ENCODE results near the gene ACTMAP. TPM values are rescaled to one million over a fixed set of nuclear protein-coding genes. Genes with fewer than 3 reads are reported as not detected.
"Not testable (repeated sequence)": the region's sequence is repeated elsewhere in the genome, so short reads cannot be mapped to it uniquely, and the experiment has no call there.

ACTMAP gene
- polyA plus RNA-seq, 1 of the 3 experiments (the other 2 are of a cell fraction): 6.4 TPM

GRCh38 chr19:40775632-40776022 lies 25.4 kb upstream of the ACTMAP start:
- Histone ChIP-seq H3K9me3 (no peaks in the 10 kb centered on the region), H3K79me2 (ENCODE audit: insufficient read depth) (peaks cover 15% of the 10 kb centered on the region; the same call in 1 of the 2 replicates), H3K27ac (ENCODE audit: low read depth in 2 of 2, low read length in 1 of 2) (no peak overlapping the region), H3F3A (replicated peaks; ENCODE audit: insufficient read depth) (peaks cover 13% of the 10 kb centered on the region), H3K9ac (no peak overlapping the region), H4K20me1 (ENCODE audit: insufficient read depth) (no peaks in the 10 kb centered on the region), H3K9me2 (no peaks in the 10 kb centered on the region), H3K36me3 (replicated peaks in 1 of 2; ENCODE audit: control insufficient read depth in 1 of 2, insufficient read depth in 2 of 2, low read length in 1 of 2) (no peaks in the 10 kb centered on the region), H2AFZ (ENCODE audit: low read depth) (no peak overlapping the region), H3K27me3 (ENCODE audit: insufficient read depth) (no peaks in the 10 kb centered on the region), H3K4me2 (no peak overlapping the region), H3K4me1 (ENCODE audit: control insufficient read depth in 1 of 2, insufficient read depth in 2 of 2, low read depth in 1 of 2, low read length in 1 of 2) (peaks cover 6 to 9% of the 10 kb centered on the region in 2 experiments; a peak in 2 of 4 replicates), H3K4me3 (ENCODE audit: low read depth in 2 of 2, low read length in 1 of 2) (no peak overlapping the region)
- 93% methylated on average over 10 of the region's 10 CpGs for WGBS (ENCODE audit: low lambda C conversion rate)
- ChIA-PET CTCF (interaction anchor here (1.0 to 1.6 kb wide), 2 partner anchors 31 to 44 kb away, joined by 3 to 5 read pairs; no protein-coding TSS in a partner anchor), POLR2A (no interaction called here)
- DNase-seq: no peak
- TF ChIP-seq, protein P1, sequence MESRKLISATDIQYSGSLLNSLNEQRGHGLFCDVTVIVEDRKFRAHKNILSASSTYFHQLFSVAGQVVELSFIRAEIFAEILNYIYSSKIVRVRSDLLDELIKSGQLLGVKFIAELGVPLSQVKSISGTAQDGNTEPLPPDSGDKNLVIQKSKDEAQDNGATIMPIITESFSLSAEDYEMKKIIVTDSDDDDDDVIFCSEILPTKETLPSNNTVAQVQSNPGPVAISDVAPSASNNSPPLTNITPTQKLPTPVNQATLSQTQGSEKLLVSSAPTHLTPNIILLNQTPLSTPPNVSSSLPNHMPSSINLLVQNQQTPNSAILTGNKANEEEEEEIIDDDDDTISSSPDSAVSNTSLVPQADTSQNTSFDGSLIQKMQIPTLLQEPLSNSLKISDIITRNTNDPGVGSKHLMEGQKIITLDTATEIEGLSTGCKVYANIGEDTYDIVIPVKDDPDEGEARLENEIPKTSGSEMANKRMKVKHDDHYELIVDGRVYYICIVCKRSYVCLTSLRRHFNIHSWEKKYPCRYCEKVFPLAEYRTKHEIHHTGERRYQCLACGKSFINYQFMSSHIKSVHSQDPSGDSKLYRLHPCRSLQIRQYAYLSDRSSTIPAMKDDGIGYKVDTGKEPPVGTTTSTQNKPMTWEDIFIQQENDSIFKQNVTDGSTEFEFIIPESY (IDR thresholded peaks at IDR 0.05; ENCODE audit: borderline replicate concordance, low read depth): no peak
- no peak for TF ChIP-seq EZH2phosphoT487 (IDR thresholded peaks at IDR 0.05; ENCODE audit: borderline replicate concordance, low read depth)

DNA sequence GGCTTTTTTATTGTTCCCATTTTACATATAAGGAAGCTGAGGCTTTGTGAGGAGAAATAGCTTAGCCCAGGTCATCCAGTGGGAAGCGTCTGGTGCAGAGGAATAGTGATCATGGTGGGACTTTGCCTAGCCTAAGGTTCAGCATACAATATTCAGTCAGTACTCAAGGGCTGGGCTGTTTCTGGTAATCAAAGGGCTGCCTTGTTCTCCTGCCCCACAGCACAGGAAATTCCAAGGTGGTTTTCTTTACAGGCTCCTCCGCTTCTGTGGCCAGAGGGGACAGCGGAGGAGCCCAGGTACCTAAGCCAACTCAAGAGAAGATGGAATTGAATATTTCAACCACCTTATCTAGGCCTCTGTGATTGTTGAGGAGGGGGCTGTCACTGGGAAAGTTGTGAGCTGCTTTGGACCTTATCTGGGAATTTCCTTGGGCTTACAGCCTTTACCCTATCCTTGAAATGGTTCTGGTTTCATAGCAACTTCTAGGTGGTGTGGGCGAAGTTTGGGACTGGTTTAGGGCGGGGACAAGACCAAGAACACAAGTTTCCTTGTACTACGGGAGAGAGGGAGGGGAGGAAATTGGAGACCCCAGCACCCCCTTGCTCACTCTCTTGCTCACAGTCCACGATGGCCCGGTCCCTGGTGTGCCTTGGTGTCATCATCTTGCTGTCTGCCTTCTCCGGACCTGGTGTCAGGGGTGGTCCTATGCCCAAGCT lies 24.8 kb upstream of the ACTMAP start, which contains the start of gene MIA:
Gene MIA, plus strand, starts transcription at position 606 of the 716 bp plus-strand sequence. Its CDS starts 22 bp downstream, at position 628.
- no peaks in the 10 kb centered on the region for H3K9me3 ChIP-seq
- H3K9me2 ChIP-seq: no peaks in the 10 kb centered on the region
- H3K27ac ChIP-seq (ENCODE audit: low read depth in 2 of 2, low read length in 1 of 2): no peak within 1 kb of the TSS
- H3K4me3 ChIP-seq (ENCODE audit: low read depth in 2 of 2, low read length in 1 of 2): no peak within 1 kb of the TSS
- no peak within 1 kb of the TSS for H3K4me2 ChIP-seq
- peaks cover 10% of the 10 kb centered on the region; the same call in 1 of the 2 replicates for H3K79me2 ChIP-seq (ENCODE audit: insufficient read depth)
- H3K4me1 ChIP-seq (ENCODE audit: control insufficient read depth in 1 of 2, insufficient read depth in 2 of 2, low read depth in 1 of 2, low read length in 1 of 2): peaks cover 6 to 9% of the 10 kb centered on the region in 2 experiments; a peak in 2 of 4 replicates
- H3K36me3 ChIP-seq (replicated peaks in 1 of 2; ENCODE audit: control insufficient read depth in 1 of 2, insufficient read depth in 2 of 2, low read length in 1 of 2): no peaks in the 10 kb centered on the region
- H3F3A ChIP-seq (replicated peaks; ENCODE audit: insufficient read depth): peaks cover 13% of the 10 kb centered on the region
- H2AFZ ChIP-seq (ENCODE audit: low read depth): no peak within 1 kb of the TSS
- no peak for DNase-seq
- no peak within 1 kb of the TSS for H3K9ac ChIP-seq
- TF ChIP-seq MXI1 (IDR thresholded peaks at IDR 0.05; ENCODE audit: low read depth, low read length) (no peak), CHD2 (IDR thresholded peaks at IDR 0.05; ENCODE audit: low read length, partially characterized antibody) (no peak), JUND (IDR thresholded peaks at IDR 0.05) (no peak), GATA2 (CRISPR knock-in tag; IDR thresholded peaks at IDR 0.05) (no peak), USF1 (IDR thresholded peaks at IDR 0.05; ENCODE audit: borderline replicate concordance, low read depth) (no peak), ELF1 (IDR thresholded peaks at IDR 0.05) (no peak), TEAD4 (IDR thresholded peaks at IDR 0.05; ENCODE audit: borderline replicate concordance, insufficient read depth) (no peak)
- CTCF ChIA-PET: interaction anchor here (1.0 to 1.6 kb wide), 2 partner anchors 32 to 44 kb away, joined by 3 to 5 read pairs; no protein-coding TSS in a partner anchor
- no peaks in the 10 kb centered on the region for H3K27me3 ChIP-seq (ENCODE audit: insufficient read depth)
- POLR2A ChIA-PET: no interaction called here
- 88% methylated on average over 9 of the region's 9 CpGs for WGBS (ENCODE audit: low lambda C conversion rate)
- no peaks in the 10 kb centered on the region for H4K20me1 ChIP-seq (ENCODE audit: insufficient read depth)

DNA sequence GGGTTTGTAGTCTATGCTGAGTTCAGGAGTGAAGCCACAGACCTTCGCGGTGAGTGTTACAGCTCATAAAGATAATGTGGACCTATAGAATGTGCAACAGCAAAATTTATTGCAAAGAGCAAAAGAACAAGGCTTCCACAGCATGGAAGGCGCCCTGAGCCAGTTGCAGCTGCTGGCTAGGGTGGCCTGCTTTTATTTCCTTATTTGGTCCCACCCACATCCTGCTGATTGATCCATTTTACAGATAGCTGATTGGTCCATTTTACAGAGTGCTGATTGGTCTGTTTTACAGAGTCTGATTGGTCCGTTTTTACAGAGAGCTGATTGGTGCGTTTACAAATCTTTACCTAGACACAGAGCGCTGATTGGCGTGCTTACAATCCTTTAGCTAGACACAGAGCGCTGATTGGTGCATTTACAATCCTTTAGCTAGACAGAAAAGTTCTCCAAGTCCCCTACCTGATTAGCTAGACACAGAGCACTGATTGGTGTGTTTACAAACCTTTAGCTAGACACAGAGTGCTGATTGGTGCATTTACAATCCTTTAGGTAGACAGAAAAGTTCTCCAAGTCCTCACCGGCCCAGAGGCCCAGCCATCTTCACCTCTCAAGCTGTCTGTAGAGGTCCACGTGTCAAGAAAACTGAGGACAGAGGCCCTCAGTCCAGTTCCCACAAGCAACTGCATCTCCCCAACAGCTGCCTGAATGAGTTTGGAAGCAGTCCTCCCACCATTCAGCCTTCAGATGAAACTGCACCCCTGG lies 21.0 kb upstream of the ACTMAP start:
- H3K27ac ChIP-seq (ENCODE audit: low read depth in 2 of 2, low read length in 1 of 2); H3K79me2 ChIP-seq (ENCODE audit: insufficient read depth); H3K9ac ChIP-seq; H3K9me3 ChIP-seq; H2AFZ ChIP-seq (ENCODE audit: low read depth); H3K4me2 ChIP-seq; H3K9me2 ChIP-seq; POLR2A ChIA-PET; H3F3A ChIP-seq (replicated peaks; ENCODE audit: insufficient read depth); DNase-seq; H3K27me3 ChIP-seq (ENCODE audit: insufficient read depth); H3K4me3 ChIP-seq (ENCODE audit: low read depth in 2 of 2, low read length in 1 of 2); H4K20me1 ChIP-seq (ENCODE audit: insufficient read depth); H3K36me3 ChIP-seq (replicated peaks in 1 of 2; ENCODE audit: control insufficient read depth in 1 of 2, insufficient read depth in 2 of 2, low read length in 1 of 2); H3K4me1 ChIP-seq (ENCODE audit: control insufficient read depth in 1 of 2, insufficient read depth in 2 of 2, low read depth in 1 of 2, low read length in 1 of 2): not testable (repeated sequence)
- 89% methylated on average over 10 of the region's 10 CpGs for WGBS (ENCODE audit: low lambda C conversion rate)
- CTCF ChIA-PET: interaction anchor here (1.0 kb wide), 1 partner anchor 36 kb away, joined by 3 read pairs; no protein-coding TSS in a partner anchor

Data from SK-N-SH (cell line).